HG03064 (cell line): ENCODE data around the gene PGM1.

Experiments
- ATAC-seq: cut with Tn5 transposase; IDR thresholded peaks from one replicate; pipeline ENCODE4 v1.9.1; 2021; ENCODE audit warnings: low read depth; ENCODE audit not compliant: unreplicated experiment

The PGM1 gene

DNA sequence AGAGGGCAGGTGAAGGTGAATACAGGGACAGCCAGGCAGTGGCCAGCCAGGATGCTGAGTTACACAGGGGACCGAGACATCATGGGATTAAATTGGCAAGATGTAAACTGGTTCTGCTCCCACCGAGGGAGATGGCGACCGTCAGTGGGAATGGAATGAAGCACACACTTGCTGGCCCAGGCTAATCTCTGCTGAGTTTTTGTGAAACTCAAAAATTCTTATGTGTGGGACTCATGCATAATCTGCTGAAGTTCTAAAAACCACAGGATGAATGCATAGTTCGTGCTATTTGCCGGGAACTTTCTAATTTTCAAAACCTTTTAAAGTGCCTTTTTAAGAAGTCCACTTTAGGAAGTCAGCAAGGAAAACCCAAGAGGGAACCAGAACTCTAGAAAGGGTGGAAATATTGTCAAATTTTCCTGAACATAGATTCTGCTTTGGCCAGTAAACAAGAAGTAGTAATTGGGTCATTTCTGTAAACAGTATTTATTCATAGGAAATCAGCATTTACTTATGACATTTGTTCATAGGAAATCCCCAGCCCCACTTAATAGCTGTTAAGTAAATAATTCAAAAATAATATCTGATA, 95.2 kb downstream of the PGM1 start:
- no peak for ATAC-seq

GRCh38 chr1:63690966-63691700, 97.9 kb downstream of the PGM1 start:
- ATAC-seq = no peak

DNA sequence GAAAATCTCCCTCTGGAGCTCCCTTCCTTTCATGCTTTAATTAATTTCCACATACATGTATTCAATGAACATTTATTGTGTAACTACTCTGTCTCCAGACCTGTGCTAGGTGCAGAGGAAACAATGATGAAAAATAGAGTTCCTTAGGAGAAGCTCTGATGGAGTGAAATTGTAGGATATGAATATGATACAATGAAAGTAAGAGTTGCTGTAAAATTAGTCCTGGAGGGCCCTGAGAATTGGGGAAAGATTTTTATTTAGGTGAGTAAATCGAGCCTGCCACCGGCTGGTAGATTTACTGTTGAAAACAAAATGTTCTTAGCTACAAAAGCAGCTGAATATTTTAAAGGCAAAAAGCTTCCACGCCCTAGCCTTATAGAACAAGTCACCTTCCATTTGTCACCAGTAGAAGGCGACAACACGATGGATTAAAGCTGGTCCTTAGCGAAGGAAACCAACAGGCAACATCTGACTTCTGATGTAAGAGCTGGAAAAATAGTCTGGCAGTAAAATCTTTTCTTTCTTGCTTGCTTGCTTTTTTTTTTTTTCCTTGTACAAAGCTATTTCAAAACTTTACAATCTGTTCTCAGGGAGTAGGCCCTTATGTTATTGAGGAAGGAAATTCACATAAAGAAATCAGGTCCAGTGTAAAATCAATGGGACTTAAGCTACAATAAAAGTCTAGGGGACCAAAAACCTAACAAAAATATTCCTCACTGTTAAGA, 98.7 kb downstream of the PGM1 start:
- ATAC-seq = no peak

- ATAC-seq = no peak
These were observed 100.8 kb downstream of the PGM1 start for GRCh38 chr1:63693944-63694571.

DNA sequence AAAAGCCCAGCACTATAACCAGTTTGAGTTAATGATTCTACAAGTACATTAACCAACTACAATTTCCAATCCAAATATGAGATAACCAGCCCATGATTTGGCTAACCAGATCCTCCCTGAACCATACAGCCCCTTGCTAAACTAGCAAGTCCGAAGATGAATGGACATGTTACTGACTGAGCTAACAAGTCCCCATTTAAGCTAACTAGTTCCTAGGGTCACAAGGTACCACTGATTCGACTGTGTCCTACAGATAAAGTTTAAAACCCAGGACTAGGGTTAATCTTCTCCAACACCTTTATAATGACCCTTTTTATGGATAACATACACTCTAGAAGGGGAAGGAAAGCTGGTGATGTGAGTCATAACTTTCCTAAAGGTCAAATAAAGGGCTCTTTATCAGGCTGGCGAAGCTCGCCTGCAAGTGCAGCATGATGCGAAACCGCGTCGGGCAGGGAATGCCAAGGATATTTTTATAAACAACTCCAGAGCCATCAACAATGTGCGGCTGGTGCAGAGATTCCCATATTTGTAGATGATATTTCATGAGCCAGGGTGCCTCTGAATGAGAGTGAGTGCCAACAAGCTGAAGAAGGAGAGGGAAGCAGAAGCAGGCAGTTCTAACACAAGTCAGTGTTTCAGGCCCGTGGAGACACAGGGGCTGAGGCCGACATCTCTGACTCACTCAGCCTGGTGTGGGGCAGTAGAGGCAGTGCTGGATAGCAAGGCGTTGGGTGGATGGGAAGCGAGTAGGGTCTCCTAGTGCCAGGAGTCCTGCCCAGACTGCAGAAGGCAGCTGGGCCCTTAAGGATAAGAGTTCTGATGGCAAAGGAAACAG, 105.0 kb downstream of the PGM1 start:
- ATAC-seq = no peak

- no peak for ATAC-seq
These were observed 108.0 kb downstream of the PGM1 start for GRCh38 chr1:63701187-63701586.

DNA sequence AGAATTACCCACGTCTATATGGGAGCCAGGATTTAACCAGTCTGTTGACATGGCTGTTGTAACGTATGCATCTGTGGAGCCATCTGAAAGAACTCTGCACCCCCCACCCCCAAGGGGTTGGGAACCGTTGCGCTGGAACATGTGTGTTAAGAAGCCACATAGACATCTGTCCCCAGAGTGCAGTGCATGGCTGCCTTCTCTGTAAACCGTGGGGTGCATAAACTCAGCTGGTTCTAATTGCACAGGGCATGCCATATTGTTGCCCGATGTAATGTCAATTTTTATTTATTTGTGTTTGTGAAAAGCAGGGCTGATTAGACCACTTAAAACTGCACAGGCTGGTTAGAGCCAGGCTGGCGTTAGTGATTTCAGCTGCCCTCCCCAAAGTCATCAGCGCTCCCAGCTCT, 110.5 kb downstream of the PGM1 start:
- no peak for ATAC-seq

DNA sequence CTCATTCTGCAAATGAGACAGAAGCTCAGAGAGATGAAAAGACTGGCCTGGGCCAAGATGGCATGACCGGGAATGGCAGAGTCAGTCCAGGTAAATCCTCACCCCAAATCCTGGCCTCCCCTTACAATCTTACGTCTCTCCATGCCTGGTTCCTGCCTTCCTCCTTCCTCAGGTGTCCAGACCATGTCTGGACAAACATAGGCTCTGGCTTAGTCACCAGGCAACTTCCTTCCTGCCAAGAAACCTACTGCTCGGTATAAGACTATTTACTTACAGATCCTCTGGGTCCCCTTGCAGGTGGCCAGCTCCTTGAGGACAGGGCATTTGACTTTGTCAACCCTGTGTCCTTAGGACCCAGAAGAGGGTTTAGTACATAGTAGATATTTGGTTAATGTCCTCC, 111.2 kb downstream of the PGM1 start:
- ATAC-seq = no peak

GRCh38 chr1:63705078-63705477, 111.9 kb downstream of the PGM1 start:
- ATAC-seq = peak; percentile 91

DNA sequence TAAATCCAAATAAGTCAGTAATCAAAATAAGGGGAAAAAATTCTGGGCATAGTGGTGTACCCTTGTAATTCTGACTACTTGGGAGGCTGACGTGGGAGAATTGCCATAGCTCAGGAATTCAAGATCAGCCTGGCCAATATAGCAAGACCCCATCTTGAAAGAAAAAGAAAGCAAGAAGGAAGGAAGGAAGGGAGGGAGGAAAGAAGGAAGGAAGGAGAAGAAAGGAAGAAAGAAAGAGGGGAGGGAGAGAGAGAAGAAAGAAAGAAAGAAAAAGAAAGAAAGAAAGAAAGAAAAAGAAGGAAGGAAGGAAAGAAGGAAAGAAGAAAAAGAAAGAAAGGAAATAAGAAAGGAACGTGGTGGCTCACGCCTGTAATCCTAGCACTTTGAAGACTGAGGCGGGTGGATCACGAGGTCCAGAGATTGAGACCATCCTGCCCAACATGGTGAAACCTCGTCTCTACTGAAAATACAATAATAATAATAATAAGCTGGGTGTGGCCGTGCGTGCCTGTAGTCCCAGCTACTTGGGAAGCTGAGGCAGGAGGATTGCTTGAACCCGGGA, 116.1 kb downstream of the PGM1 start:
- ATAC-seq = no peak
